K562 treated with DMSO at 1 percent for 48 hours (cell line): ENCODE measurements around the gene NAA80. TPM values are rescaled to one million over a fixed set of nuclear protein-coding genes. Genes with fewer than 3 reads are reported as not detected.

Source experiments
- total RNA-seq: library from RNA; unstranded; fragments of 300-600 nt; gene quantifications from 2 replicates; pipeline ENCODE4 v1.2.3, GENCODE V29; 2022; ENCODE audit warnings: low replicate concordance; ENCODE audit errors: extremely low read depth

NAA80 gene
- not detected in 2 replicates for total RNA-seq

GRCh38 chr3:50298836-50299637 is at the start of gene NAA80, which contains the start of gene HYAL3:
NAA80 (minus strand) TSS chr3:50299405; CDS start chr3:50297463, 1,942 bp downstream.
HYAL3 (minus strand) TSS chr3:50299405; CDS start chr3:50295602, 3,803 bp downstream.

GRCh38 chr3:50345586-50346234 is 46.5 kb upstream of the NAA80 start, which contains the start of gene ZMYND10:
ZMYND10 (minus strand) TSS chr3:50345732; CDS start chr3:50345579, 153 bp downstream.

GRCh38 chr3:50340448-50341329 is 41.5 kb upstream of the NAA80 start, which contains the start of gene RASSF1:
RASSF1 (minus strand) TSS chr3:50340836; CDS start chr3:50340805, 31 bp downstream.

GRCh38 chr3:50327943-50328691 is 28.9 kb upstream of the NAA80 start, which contains the start of gene TUSC2:
TUSC2 (minus strand) TSS chr3:50328223; CDS start chr3:50328099, 124 bp downstream.

GRCh38 chr3:50322386-50323091 is 23.3 kb upstream of the NAA80 start, which contains the start of gene HYAL2:
HYAL2 (minus strand) TSS chr3:50322745; CDS start chr3:50320489, 2,256 bp downstream.

GRCh38 chr3:50303013-50303815 is 4.0 kb upstream of the NAA80 start, which contains the start of gene HYAL1:
HYAL1 (minus strand) TSS chr3:50303574; CDS start chr3:50302956, 618 bp downstream.

GRCh38 chr3:50292159-50293078 is 6.8 kb downstream of the NAA80 start, which contains the start of gene IFRD2:
IFRD2 (minus strand) TSS chr3:50292429; CDS start chr3:50292274, 155 bp downstream.

GRCh38 chr3:50278880-50279224 is 20.4 kb downstream of the NAA80 start, which contains the start of gene LSMEM2:
LSMEM2 (plus strand) TSS chr3:50279087; CDS start chr3:50279114, 27 bp downstream.

GRCh38 chr3:50268703-50269451 is 30.3 kb downstream of the NAA80 start, which contains the start of gene SEMA3B:
SEMA3B (plus strand) TSS chr3:50269147; CDS start chr3:50269241, 94 bp downstream.

Other genes starting within 250 kb of the NAA80 start
- gene RBM5, start 210.5 kb downstream of the NAA80 start, total RNA-seq = not detected in 2 replicates
- not detected in 2 replicates for gene SEMA3F, start 144.1 kb downstream of the NAA80 start, total RNA-seq
- gene GNAT1, start 107.8 kb downstream of the NAA80 start, total RNA-seq = not detected in 2 replicates
- not detected in 2 replicates for gene SLC38A3, start 94.1 kb downstream of the NAA80 start, total RNA-seq
- not detected in 2 replicates for gene GNAI2, start 63.2 kb downstream of the NAA80 start, total RNA-seq
- gene SEMA3B, start 30.3 kb downstream of the NAA80 start, total RNA-seq = not detected in 2 replicates
- not detected in 2 replicates for gene LSMEM2, start 20.3 kb downstream of the NAA80 start, total RNA-seq
- gene IFRD2, start 7.0 kb downstream of the NAA80 start, total RNA-seq = not detected in 2 replicates
- not detected in 2 replicates for gene HYAL3, start within 50 bp of the NAA80 start, total RNA-seq
- not detected in 2 replicates for gene HYAL1, start 4.2 kb upstream of the NAA80 start, total RNA-seq
- gene HYAL2, start 23.3 kb upstream of the NAA80 start, total RNA-seq = not detected in 2 replicates
- gene TUSC2, start 28.8 kb upstream of the NAA80 start, total RNA-seq = not detected in 2 replicates
- not detected in 2 replicates for gene RASSF1, start 41.4 kb upstream of the NAA80 start, total RNA-seq
- not detected in 2 replicates for gene ZMYND10, start 46.3 kb upstream of the NAA80 start, total RNA-seq
- gene NPRL2, start 51.4 kb upstream of the NAA80 start, total RNA-seq = not detected in 2 replicates
- gene CYB561D2, start 51.5 kb upstream of the NAA80 start, total RNA-seq = not detected in 2 replicates
- gene TMEM115, start 60.1 kb upstream of the NAA80 start, total RNA-seq = not detected in 2 replicates
- gene CACNA2D2, start 204.2 kb upstream of the NAA80 start, total RNA-seq = not detected in 2 replicates